ENCODE data around the gene GLIS1.

DNA sequence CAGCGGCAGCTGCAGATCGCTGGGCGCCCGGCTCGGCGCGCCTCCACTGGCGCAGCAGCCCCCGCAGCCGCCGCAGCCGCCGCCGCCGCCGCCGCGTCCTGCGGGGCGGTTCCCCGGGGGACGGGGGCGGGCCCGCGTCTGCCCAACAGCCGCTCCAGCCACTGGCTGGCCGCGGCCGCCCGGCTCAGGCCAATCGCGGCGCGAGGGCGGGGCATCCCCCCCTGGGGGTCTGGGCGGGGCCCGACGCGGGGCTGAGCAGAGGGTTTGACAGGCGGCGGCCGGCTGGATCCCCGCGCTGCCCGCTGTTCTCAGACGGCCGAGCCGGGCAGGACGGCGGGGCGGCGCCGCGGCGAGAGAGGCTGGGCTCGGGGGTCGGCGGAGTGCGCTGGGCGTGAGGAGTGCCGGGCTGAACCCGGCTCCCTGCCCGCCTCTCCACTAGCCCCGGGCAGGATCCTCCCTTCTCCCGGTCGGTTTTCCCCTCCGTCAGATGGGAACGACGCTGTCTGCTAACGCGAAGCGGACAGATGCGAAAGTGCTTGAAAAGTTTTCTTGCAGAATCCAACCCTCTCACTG lies at the start of gene GLIS1:
- TF ChIP-seq, protein P1, sequence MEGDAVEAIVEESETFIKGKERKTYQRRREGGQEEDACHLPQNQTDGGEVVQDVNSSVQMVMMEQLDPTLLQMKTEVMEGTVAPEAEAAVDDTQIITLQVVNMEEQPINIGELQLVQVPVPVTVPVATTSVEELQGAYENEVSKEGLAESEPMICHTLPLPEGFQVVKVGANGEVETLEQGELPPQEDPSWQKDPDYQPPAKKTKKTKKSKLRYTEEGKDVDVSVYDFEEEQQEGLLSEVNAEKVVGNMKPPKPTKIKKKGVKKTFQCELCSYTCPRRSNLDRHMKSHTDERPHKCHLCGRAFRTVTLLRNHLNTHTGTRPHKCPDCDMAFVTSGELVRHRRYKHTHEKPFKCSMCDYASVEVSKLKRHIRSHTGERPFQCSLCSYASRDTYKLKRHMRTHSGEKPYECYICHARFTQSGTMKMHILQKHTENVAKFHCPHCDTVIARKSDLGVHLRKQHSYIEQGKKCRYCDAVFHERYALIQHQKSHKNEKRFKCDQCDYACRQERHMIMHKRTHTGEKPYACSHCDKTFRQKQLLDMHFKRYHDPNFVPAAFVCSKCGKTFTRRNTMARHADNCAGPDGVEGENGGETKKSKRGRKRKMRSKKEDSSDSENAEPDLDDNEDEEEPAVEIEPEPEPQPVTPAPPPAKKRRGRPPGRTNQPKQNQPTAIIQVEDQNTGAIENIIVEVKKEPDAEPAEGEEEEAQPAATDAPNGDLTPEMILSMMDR (IDR thresholded peaks at IDR 0.05; ENCODE audit: low read depth, low read length), result no peak
- no peak for TF ChIP-seq POLR2A (IDR thresholded peaks at IDR 0.05; ENCODE audit: extremely low read depth, insufficient read length)

Measured in NB4 (cell line).